Suprapubic skin (tissue), 4 donors: Measurements from ENCODE around the gene EVL. TPM values are rescaled to one million over a fixed set of nuclear protein-coding genes. Genes with fewer than 3 reads are reported as not detected.
"Not testable (repeated sequence)": the region's sequence is repeated elsewhere in the genome, so short reads cannot be mapped to it uniquely, and the experiment has no call there.

Experiments used
- DNase-seq, 2 donors: peaks; one replicate each; pipeline ENCODE4 v3.0.0-alpha.2; 2019; ENCODE audit warnings: low spot score in 2 of 2
- H3K27ac ChIP-seq: fragments of 200-600 bp; sonication (generic); one replicate; pipeline ENCODE4 v1.5.1; 2019
- H3K27me3 ChIP-seq: fragments of 200-600 bp; sonication (generic); one replicate; pipeline ENCODE4 v1.5.1; 2019
- H3K36me3 ChIP-seq: fragments of 200-600 bp; sonication (generic); one replicate; pipeline ENCODE4 v1.5.1; 2019
- H3K4me1 ChIP-seq: fragments of 200-600 bp; sonication (generic); one replicate; pipeline ENCODE4 v1.5.1; 2019
- H3K4me3 ChIP-seq: fragments of 200-600 bp; sonication (generic); one replicate; pipeline ENCODE4 v1.5.1; 2019; ENCODE audit warnings: mild to moderate bottlenecking
- H3K9me3 ChIP-seq: fragments of 200-600 bp; sonication (generic); one replicate; pipeline ENCODE4 v1.5.1; 2019
- EP300 ChIP-seq: sonication (generic); formaldehyde crosslinking; IDR thresholded peaks from one replicate; pipeline ENCODE4 v1.6.1; 2017; ENCODE audit warnings: antibody characterized with exemption
- POLR2A ChIP-seq, 2 donors: fragments of 450-650 bp; IDR thresholded peaks; one replicate each; pipeline ENCODE4 v1.6.1; 2017; ENCODE audit warnings: antibody characterized with exemption in 2 of 2, mild to moderate bottlenecking in 2 of 2, moderate library complexity in 2 of 2
- POLR2AphosphoS5 ChIP-seq, 3 donors: sonication (generic); formaldehyde crosslinking; IDR thresholded peaks; one replicate each; pipeline ENCODE4 v1.6.1; 2017; ENCODE audit warnings: antibody characterized with exemption in 3 of 3
- WGBS: methylation state at CpG from one replicate; pipeline ENCODE4 v1.1.5; 2018; 5-methylcytosine and 5-hydroxymethylcytosine counted together
- total RNA-seq, 4 donors: library from RNA; depleted of rRNA; stranded (reverse); fragments of >200 nt; gene quantifications; one replicate each; pipeline ENCODE4 v1.1.0, GENCODE V29; 2016
- TF ChIP-seq, protein P1 (sequence below), 2 donors: fragments of 200-600 bp in 1 of 2; fragments of 450-650 bp in 1 of 2; sonication (generic) in 1 of 2; IDR thresholded peaks; one replicate each; pipeline ENCODE4 v1.5.1; 2016 to 2019; ENCODE audit warnings: antibody characterized with exemption in 2 of 2, mild to moderate bottlenecking in 1 of 2, moderate library complexity in 1 of 2

The EVL gene
- total RNA-seq, 4 donors from 2014 or later = 48.8 to 80.0 (median 61.4) TPM

DNA sequence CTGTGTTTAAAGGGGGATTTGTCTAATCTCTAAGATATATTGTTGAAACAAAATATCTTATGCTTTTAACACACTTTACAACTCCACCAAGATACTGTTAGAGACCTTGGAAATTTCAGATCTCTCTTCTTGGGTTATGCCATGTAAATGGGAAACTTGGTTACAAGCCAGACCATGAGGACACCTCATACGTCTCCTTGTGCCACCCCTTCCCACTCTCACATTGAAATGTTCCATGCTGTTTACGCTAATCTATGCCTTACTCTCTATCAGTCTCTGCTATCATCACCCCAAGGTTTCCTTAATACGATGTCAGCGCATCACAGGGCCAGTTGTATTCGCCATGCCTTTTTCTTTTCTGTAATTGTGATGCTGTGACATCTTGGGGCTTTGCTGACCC is 107.6 kb downstream of the EVL start:
- no peak for DNase-seq
- 89% methylated on average over 5 of the region's 5 CpGs for WGBS
- TF ChIP-seq POLR2A (IDR thresholded peaks at IDR 0.05) (no peak), EP300 (no peak), POLR2AphosphoS5 (IDR thresholded peaks at IDR 0.05) (no peak)
- TF ChIP-seq, protein P1, sequence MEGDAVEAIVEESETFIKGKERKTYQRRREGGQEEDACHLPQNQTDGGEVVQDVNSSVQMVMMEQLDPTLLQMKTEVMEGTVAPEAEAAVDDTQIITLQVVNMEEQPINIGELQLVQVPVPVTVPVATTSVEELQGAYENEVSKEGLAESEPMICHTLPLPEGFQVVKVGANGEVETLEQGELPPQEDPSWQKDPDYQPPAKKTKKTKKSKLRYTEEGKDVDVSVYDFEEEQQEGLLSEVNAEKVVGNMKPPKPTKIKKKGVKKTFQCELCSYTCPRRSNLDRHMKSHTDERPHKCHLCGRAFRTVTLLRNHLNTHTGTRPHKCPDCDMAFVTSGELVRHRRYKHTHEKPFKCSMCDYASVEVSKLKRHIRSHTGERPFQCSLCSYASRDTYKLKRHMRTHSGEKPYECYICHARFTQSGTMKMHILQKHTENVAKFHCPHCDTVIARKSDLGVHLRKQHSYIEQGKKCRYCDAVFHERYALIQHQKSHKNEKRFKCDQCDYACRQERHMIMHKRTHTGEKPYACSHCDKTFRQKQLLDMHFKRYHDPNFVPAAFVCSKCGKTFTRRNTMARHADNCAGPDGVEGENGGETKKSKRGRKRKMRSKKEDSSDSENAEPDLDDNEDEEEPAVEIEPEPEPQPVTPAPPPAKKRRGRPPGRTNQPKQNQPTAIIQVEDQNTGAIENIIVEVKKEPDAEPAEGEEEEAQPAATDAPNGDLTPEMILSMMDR (IDR thresholded peaks at IDR 0.05) = no peak
- H3K27ac ChIP-seq = no peak overlapping the region
- H3K36me3 ChIP-seq = no peaks in the 10 kb centered on the region
- H3K27me3 ChIP-seq = no peaks in the 10 kb centered on the region
- H3K4me3 ChIP-seq = no peak overlapping the region
- no peaks in the 10 kb centered on the region for H3K9me3 ChIP-seq
- H3K4me1 ChIP-seq = peaks cover 2% of the 10 kb centered on the region

GRCh38 chr14:100173353-100173752 is 108.1 kb downstream of the EVL start:
- TF ChIP-seq, protein P1 (IDR thresholded peaks at IDR 0.05) = no peak
- no peak for TF ChIP-seq POLR2A (IDR thresholded peaks at IDR 0.05)
- no peak for TF ChIP-seq EP300
- no peak for TF ChIP-seq POLR2AphosphoS5 (IDR thresholded peaks at IDR 0.05)
- Histone ChIP-seq H3K27ac (no peak overlapping the region), H3K36me3 (no peaks in the 10 kb centered on the region), H3K4me3 (no peak overlapping the region), H3K27me3 (no peaks in the 10 kb centered on the region), H3K4me1 (peaks cover 2% of the 10 kb centered on the region), H3K9me3 (no peaks in the 10 kb centered on the region)
- 83% methylated on average over 7 of the region's 7 CpGs for WGBS
- DNase-seq = no peak

DNA sequence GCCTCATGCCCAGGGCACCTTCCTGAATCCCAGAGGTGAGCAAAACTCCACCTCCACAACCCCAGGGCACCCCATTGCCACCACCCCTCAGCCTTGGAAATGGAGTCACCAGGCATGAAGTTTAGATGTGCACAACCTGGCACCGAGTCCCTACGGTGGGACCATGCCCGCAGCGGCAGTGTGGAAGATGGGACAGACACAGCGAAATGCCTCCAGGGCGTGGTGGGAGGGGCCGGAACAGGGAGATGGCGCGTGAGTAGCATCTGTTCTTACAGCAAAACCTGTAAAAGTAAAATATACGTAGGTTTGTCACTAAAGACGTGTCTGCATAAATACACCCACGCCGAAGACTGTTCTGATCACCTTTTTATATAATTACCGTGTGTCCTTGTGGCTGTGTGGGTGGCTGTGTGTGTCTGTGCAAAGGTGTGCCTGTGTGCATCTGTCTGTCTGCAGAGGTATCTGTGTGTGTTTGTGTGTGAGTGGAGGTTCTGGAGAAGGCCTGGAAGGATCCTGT is 111.6 kb downstream of the EVL start:
- Histone ChIP-seq H3K27me3 (no peaks in the 10 kb centered on the region), H3K27ac (no peak overlapping the region), H3K36me3 (no peaks in the 10 kb centered on the region), H3K4me3 (no peak overlapping the region), H3K4me1 (peaks cover 2% of the 10 kb centered on the region), H3K9me3 (no peaks in the 10 kb centered on the region)
- WGBS = 86% methylated on average over 14 of the region's 14 CpGs
- DNase-seq = no peak
- no peak for TF ChIP-seq POLR2AphosphoS5 (IDR thresholded peaks at IDR 0.05)
- no peak for TF ChIP-seq POLR2A (IDR thresholded peaks at IDR 0.05)
- TF ChIP-seq EP300 = no peak
- TF ChIP-seq, protein P1 (IDR thresholded peaks at IDR 0.05) = no peak

DNA sequence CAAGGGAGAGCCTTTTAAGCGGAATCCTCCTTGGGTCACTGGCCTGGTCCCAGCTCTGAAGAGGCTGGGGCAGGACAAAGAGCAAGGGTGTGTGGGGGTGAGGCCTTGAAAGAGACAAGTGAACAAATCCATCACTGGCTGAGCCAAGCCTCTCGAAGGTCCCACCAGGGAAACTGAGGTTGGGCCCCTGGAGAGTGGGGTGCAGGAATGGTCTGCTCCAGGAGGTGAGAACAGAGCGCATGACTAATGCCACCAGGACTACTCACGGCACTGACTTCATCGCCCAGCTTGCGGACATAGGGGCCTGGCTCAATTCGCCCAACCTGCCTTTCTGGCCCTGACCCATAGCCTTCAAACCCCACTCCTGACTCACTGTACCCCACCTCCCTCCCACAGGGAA is 113.5 kb downstream of the EVL start:
- 97% methylated on average over 3 of the region's 7 CpGs for WGBS
- peaks cover 2% of the 10 kb centered on the region for H3K4me1 ChIP-seq
- H3K36me3 ChIP-seq = no peaks in the 10 kb centered on the region
- TF ChIP-seq POLR2AphosphoS5 (IDR thresholded peaks at IDR 0.05) (no peak), EP300 (no peak), POLR2A (IDR thresholded peaks at IDR 0.05) (no peak)
- TF ChIP-seq, protein P1 (IDR thresholded peaks at IDR 0.05) = no peak
- no peak overlapping the region for H3K27ac ChIP-seq
- DNase-seq = no peak
- no peaks in the 10 kb centered on the region for H3K9me3 ChIP-seq
- no peaks in the 10 kb centered on the region for H3K27me3 ChIP-seq
- no peak overlapping the region for H3K4me3 ChIP-seq

GRCh38 chr14:100180671-100181070 is 115.4 kb downstream of the EVL start:
- H3K9me3 ChIP-seq, DNase-seq, H3K27ac ChIP-seq, H3K27me3 ChIP-seq, H3K4me3 ChIP-seq, H3K4me1 ChIP-seq, H3K36me3 ChIP-seq: not testable (repeated sequence)
- WGBS = no CpG with 5 or more reads among the region's 30 CpGs

DNA sequence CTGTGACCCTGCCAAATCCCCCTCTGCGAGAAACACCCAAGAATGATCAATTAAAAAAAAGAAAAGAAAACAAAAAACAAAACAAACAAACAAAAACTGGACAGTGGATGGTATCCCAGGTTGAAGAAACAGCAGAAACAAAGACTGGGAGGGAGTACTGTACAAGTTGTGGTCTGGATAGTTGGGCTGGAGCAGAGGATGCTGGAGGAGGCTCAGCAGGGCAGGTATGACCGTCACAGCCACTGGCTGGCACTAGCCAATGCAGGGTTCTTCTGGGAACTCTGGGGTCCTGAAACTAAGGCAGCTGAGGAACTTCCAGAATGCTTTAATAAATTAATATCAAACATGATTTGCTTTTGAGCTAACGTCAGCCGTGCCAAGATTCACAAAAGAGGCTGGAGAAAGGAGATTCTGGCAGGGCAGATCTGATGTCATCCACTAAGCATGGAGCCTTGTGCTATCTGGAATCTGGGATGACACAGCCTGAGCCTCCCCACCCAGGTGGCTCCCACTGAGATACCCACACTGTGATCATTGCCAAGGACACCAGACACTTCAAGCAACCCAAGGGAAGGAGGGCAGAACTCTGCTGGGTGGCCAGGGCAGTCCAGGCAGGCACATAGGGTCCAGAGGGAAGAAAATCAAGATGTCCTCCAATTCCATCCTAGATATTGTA is 116.8 kb downstream of the EVL start:
- not testable (repeated sequence) for H3K9me3 ChIP-seq, H3K27me3 ChIP-seq, H3K27ac ChIP-seq, H3K4me1 ChIP-seq, DNase-seq, H3K36me3 ChIP-seq, H3K4me3 ChIP-seq
- WGBS = 80% methylated on average over 3 of the region's 4 CpGs
